CD4-positive, alpha-beta T cell treated with Interleukin-15 for 4 hours (primary cell): Measurements from ENCODE around the gene RBMS3.
A peak's percentile ranks its signal among the peaks of the same experiment; 100 is the strongest.
"Not testable (repeated sequence)": the region's sequence is repeated elsewhere in the genome, so short reads cannot be mapped to it uniquely, and the experiment has no call there.

Source experiments
- DNase-seq: peaks from one replicate; pipeline ENCODE4 v3.0.0-alpha.2; 2020; ENCODE audit warnings: low spot score

The RBMS3 gene

GRCh38 chr3:30035935-30036567, 755.2 kb downstream of the RBMS3 start:
- no peak for DNase-seq

GRCh38 chr3:30040126-30040525, 759.3 kb downstream of the RBMS3 start:
- DNase-seq = no peak

DNA sequence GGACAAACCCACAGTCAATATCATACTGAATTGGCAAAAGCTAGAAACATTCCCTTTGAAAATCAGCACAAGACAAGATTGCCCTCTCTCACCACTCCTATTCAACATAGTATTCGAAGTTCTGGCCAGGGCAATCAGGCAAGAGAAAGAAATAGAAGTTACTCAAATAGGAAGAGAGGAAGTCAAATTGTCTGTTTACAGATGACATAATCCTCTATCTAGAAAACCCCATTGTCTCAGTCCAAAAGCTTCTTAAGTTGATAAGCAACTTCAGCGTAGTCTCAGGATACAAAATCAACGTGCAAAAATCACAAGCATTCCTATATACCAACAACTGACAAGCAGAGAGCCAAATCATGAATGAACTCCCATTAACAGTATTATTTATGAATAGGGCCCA, 760.6 kb downstream of the RBMS3 start:
- DNase-seq = not testable (repeated sequence)

GRCh38 chr3:30042274-30042859, 761.5 kb downstream of the RBMS3 start:
- DNase-seq = peak; percentile 40

- no peak for DNase-seq
Measured at GRCh38 chr3:30042916-30043555, 762.2 kb downstream of the RBMS3 start.

DNA sequence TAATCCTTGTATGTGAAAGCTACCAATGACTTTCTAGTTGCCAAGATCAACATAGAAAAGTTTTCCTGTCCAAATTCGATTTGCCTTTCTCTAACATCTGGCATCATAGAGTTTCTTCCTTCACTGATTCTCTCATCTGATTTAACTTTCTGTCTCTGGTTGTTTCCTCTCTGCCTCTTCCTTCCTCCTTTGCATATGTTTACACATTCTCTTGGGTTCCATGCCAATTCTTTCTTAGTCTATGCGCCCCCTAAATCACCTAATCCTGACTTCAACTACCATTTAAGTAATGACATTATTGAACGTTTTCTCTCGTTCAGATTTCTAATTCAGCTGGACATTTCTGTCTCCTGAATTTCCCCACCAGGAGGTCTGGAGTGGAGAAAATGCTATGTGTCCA, 763.6 kb downstream of the RBMS3 start:
- no peak for DNase-seq

DNA sequence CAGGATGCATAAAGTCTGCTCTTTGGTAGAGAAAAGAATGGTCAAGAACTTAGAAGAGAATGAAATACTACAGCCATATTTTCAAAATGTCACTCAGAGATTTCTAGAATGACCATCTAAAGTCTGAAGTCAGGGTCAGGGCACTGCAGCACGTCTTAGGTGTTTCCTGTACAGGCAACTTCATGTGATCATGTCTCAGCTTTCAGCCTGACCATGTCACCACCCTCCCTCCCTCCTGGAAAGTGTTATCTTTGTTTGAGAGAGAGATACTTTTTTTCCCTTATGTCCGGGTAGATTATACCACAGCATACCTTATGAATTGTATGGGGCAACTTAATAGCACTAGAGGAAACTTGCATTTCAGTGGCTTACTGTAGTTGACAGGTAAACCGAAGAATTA, 767.6 kb downstream of the RBMS3 start:
- no peak for DNase-seq

GRCh38 chr3:30050116-30050515, 769.2 kb downstream of the RBMS3 start:
- DNase-seq = not testable (repeated sequence)

DNA sequence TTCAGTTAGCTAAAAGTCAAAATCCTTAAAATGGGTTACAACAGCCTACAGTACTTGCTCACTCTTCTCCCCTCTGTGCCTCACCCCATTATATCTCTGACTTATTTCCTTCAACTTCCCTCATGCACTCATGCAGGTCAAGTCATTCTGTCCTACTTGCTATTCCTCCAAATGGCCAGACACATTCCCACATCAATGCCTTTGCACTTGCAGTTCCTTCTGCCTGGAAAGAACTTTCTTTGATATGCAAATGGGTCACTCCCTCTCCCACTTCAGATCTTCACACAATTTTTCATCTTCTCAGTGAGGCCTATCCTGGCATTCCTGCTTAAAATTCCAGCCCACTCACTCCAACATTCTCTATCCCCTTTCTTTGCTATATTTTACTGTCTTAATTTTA, 778.4 kb downstream of the RBMS3 start:
- DNase-seq = no peak
